AG09319 (cell line): ENCODE data around the gene CALCB.
"Not testable (repeated sequence)": the region's sequence is repeated elsewhere in the genome, so short reads cannot be mapped to it uniquely, and the experiment has no call there.

Source experiments
- DNase-seq: peaks from one replicate; pipeline ENCODE4 v3.0.0-alpha.2; 2010; ENCODE audit warnings: low read depth; ENCODE audit errors: extremely low read depth
- TF ChIP-seq, protein P1 (sequence below): IDR thresholded peaks from 2 replicates; pipeline ENCODE4 v1.5.1; 2011; ENCODE audit warnings: low read depth, mild to moderate bottlenecking, inconsistent platforms, low read length, moderate library complexity

The CALCB gene

GRCh38 chr11:15073361-15074205 lies at the start of gene CALCB:
Gene CALCB (plus strand): TSS chr11:15073593. CDS start chr11:15074719, 1,126 bp downstream.
- no peak for DNase-seq
- TF ChIP-seq, protein P1, sequence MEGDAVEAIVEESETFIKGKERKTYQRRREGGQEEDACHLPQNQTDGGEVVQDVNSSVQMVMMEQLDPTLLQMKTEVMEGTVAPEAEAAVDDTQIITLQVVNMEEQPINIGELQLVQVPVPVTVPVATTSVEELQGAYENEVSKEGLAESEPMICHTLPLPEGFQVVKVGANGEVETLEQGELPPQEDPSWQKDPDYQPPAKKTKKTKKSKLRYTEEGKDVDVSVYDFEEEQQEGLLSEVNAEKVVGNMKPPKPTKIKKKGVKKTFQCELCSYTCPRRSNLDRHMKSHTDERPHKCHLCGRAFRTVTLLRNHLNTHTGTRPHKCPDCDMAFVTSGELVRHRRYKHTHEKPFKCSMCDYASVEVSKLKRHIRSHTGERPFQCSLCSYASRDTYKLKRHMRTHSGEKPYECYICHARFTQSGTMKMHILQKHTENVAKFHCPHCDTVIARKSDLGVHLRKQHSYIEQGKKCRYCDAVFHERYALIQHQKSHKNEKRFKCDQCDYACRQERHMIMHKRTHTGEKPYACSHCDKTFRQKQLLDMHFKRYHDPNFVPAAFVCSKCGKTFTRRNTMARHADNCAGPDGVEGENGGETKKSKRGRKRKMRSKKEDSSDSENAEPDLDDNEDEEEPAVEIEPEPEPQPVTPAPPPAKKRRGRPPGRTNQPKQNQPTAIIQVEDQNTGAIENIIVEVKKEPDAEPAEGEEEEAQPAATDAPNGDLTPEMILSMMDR, result no peak

DNA sequence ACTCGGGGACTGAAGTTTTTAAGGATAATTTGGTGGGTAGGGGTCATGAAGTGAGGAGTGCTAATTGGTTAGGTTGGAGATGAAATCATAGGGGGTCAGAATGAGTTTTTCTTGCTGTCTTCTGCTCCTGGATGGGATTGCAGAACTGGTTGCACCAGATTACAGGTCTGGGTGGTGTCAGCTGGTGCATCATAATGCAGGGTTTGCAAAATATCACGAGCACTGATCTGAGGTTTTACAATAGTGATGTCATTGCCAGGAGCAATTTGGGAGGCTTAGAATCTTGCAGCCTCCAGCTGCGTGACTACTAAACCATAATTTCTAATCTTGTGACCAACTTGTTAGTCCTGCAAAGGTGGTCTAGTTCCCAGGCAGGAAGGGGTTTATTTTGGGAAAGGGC lies 46.4 kb upstream of the CALCB start:
- TF ChIP-seq, protein P1, result no peak
- no peak for DNase-seq

- TF ChIP-seq, protein P1, result no peak
- no peak for DNase-seq
Observed at GRCh38 chr11:15027956-15028355, 45.4 kb upstream of the CALCB start.

- TF ChIP-seq, protein P1, result no peak
- DNase-seq, result no peak
Observed at GRCh38 chr11:15028379-15028778, 45.0 kb upstream of the CALCB start.

DNA sequence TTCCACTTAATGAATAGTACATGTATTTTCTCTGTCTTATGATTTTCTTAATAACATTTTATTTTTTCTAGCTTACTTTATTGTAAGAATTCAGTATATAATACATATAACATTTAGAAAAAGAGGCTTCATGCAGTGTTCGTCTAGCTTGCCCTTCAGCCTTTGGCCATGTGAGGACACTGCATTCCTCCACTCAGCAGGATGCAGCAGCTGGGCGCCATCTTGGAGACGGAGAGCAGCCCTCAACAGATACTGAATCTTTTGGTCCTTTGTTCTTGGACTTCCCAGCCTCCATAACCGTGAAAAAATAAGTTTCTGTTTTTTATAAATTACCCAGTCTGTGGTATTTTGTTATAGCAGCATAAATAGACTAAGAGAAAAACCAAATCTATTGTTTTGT lies 41.4 kb upstream of the CALCB start:
- not testable (repeated sequence) for DNase-seq

GRCh38 chr11:15034687-15035267 lies 38.6 kb upstream of the CALCB start:
- no peak for DNase-seq
- TF ChIP-seq, protein P1, result no peak

- no peak for DNase-seq
- TF ChIP-seq, protein P1, result no peak
Observed at GRCh38 chr11:15035283-15035682, 38.1 kb upstream of the CALCB start.
